Measurements from ENCODE around the gene NRXN3.

- TF ChIP-seq CTCF (IDR thresholded peaks at IDR 0.05; ENCODE audit: low read length) (no peak), EZH2 (IDR thresholded peaks at IDR 0.05; ENCODE audit: borderline replicate concordance, low read length) (no peak)
Observed at GRCh38 chr14:78141590-78141989, 28.6 kb upstream of the NRXN3 start.

Data from OCI-LY1 (cell line).